GM18858 (cell line): ENCODE results near the gene BSG.

ENCODE experiments used
- ATAC-seq: cut with Tn5 transposase; IDR thresholded peaks from one replicate; pipeline ENCODE4 v1.9.1; 2021; ENCODE audit not compliant: unreplicated experiment

Gene BSG

DNA sequence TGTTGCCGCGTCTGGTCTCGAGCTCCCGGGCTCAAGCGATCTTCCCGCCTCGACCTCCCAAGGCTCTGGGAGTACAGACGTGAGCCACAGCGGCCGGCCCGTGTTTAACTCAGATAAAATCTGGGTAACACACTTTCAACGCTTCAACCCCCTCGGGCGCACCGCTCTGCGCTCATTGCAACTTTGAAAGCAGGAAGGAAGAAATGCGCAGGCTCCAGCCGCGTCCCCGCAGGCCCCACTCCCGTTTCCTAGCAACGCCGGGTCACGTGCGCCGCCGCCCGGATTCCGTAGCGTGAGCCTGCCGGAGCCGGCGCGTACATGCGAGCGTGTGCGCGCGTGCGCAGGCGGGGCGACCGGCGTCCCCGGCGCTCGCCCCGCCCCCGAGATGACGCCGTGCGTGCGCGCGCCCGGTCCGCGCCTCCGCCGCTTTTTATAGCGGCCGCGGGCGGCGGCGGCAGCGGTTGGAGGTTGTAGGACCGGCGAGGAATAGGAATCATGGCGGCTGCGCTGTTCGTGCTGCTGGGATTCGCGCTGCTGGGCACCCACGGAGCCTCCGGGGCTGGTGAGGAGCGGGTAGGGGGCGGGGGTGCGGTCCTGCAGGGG is at the start of gene BSG:
Gene BSG, plus strand, starts transcription at position 457 of the 603 bp plus-strand sequence. Its CDS starts 39 bp downstream, at position 496.
- peak; percentile 63 for ATAC-seq

DNA sequence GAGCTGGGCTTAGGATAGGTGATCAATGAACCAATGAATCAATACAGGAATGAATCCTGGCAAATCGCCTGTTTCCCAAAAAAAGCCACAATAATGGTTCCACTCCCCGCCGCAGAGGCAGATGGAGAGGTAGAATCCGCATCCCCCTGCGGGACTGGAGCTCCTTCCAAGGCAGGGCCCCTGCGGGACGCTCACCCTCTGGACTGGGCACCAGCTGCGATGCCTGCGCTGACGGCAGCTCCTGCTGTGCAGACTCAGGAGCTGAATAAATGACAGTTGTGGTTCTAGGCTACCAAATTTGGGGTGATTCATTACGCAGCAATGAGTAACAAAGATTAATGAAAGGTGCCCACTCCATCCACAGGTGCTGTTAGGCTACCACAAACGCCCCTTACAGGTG is 49.7 kb upstream of the BSG start:
- ATAC-seq: no peak

DNA sequence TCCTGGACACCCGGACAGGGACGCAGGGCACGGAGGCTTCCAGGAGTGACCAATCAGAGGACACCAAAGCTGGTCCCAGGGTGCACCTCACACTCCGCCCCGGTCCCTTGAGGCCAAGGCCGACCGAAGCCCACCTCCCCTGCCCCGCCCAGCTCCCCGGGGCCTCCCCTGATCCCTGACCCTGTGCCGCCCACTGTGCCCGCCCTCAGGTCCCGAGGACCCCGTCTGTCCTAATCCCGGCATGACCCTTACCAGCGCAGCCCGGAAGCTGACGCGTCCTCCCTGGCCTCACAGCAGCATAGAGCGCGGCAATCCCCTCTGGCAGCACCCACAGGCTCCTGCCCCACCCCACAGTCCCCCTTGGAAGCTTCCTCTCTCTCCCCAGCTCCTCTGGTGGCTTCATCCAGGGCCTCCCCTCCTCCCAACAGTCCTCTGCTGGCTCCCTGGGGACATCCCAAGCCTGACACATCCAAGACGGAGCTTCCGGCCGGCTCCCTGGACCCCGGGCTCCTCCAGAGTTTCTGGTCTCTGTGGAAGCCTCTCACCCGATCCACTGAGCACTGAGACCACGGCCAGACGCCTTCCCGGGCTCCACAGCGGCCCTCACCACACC is 48.2 kb upstream of the BSG start:
- ATAC-seq: no peak

DNA sequence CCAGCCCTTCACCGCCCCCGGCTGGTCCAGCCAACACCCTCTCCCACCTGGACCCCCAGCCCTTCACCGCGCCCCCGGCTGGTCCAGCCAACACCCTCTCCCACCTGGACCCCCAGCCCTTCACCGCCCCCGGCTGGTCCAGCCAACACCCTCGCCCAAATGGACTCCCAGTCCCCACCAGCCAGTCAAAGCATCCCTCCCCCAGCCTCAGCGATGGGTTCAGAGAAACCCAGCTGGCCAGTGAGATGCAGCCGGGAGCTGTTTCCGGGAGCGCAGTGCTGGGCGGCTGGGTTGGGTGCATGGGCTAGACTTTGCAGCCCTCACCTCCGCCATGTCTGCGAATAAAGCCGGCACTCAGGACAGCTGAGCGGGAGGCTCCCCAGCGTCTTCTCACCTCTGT is 47.4 kb upstream of the BSG start:
- no peak for ATAC-seq

DNA sequence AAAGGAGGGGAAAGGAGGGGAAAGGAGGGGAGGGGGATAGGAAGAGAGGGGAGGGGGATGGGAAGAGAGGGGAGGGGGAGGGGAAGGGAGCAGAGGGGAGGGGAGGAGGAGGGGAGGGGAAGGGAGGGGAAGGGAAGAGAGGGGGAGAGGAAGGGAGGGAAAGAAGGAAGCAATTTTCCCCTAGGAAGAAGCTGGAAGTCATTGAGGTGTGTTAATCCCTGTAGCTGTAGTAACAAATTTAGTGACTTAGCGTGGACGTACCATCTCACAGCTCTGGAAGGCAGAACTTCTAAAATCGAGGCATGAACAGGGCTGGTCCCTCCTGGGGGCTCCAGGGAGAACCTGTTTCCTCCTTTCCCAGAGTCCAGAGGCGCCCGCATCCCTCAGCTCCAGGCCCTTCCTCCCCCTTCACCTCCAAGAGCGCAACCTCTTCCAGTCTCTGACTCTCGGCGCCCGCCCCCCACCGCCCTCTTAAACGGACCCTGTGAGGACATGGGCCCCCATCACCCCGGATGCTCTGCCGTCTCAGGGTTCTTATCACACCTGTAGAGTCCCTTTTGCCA is 46.5 kb upstream of the BSG start:
- no peak for ATAC-seq

DNA sequence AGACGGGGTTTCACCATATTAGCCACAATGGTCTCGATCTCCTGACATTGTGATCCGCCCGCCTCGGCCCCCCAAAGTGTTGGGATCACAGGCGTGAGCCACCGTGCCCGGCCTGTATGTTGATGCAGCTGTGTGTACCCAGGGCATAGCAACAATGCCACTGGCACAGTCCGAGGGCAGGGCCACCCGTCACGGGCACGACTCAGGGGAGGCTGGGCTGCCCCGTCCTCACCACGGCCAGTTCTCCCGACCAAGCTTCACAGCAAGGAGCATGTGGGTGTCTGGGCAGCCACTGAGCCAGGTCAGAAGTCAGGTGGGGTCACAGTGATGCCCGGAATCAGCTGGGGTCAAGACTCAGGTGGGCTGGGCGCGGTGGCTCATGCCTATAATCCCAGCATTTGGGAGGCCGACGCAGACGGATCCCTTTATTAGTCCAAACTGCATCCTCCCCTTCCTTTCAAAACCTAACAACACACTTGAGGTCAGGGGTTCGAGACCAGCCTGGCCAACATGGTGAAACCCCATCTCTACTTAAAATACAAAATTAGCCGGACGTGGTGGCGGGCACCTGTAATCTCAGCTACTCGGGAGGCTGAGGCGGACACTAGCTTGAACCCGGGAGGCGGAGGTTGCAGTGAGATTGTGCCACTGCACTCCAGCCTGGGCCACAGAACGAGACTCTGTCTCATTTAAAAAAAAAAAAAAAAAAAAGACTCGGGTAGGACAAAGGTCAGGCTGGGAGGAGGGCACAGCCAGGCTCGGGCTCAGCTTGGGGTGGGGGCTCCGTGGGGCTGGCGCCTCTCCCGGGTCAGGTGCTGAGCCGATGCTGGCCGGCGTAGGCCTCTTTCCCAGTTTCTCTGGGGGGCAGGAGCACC is 42.0 kb upstream of the BSG start:
- ATAC-seq: no peak

GRCh38 chr19:531009-531752 is 41.2 kb upstream of the BSG start:
- ATAC-seq: peak; percentile 58

GRCh38 chr19:531753-532560 is 40.4 kb upstream of the BSG start, which contains the start of gene CDC34:
Gene CDC34 (plus strand): TSS chr19:531760. CDS start chr19:531932, 172 bp downstream.
- peak; percentile 11 for ATAC-seq

GRCh38 chr19:532561-533363 is 39.6 kb upstream of the BSG start:
- no peak for ATAC-seq

GRCh38 chr19:533364-534058 is 38.9 kb upstream of the BSG start:
- ATAC-seq: no peak

DNA sequence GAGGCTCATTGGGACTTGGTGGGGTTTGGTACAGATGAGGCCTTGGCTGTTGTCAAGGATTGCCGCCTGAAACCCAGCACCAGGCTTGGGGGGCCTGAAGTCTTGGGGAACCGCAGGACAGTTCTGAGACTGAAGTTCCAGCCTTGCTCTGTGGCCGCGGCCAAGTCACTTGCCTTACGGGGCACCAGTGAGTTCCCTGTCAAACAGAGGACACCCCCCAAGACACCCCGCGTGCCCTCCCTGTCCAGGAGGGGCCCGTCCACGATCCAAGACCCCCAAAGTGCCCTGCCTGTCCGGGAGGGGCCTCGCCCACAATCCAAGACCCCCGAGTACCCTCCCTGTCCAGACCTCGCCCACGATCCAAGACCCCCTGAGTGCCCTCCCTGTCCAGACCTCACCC is 38.3 kb upstream of the BSG start:
- no peak for ATAC-seq

DNA sequence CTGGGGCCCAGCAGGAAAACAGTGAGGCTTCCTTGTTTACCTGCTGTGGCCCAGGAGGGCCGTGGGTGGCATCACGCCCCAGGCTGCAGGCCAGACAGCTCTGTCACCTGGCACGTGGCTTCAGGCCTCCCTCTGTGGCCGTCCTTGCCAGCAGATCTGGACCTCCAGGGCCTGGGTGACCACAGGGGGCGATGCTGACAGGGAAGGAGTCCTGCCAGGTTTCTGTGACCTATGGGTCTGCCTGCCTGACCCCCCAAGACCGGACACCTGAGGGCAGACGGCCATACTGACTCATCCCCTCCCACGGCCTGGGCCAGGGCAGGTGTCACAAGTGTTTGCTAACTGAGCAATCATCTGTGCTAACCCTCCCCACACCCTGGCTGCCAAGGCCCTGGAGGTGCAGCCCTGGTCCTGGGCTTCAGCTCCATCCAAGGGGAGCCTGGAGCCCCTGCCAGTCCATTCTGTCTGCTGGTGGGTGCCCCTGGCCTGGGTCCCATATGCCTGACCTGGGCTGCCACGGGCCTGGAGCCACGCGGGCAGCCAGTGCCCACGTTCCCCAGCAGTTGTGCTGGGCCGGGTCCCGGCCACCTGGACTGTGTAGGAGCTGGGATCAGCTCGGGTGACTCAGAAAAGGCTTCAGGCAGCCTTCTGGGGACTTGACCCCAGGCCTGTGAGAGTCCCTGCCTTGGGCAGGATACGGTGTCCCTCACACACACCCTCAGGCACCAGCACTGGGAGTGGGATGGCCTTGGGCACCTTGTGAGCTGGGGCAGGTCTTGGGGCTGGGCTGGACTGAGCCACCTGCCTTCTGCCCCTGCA is 37.2 kb upstream of the BSG start:
- ATAC-seq: no peak

DNA sequence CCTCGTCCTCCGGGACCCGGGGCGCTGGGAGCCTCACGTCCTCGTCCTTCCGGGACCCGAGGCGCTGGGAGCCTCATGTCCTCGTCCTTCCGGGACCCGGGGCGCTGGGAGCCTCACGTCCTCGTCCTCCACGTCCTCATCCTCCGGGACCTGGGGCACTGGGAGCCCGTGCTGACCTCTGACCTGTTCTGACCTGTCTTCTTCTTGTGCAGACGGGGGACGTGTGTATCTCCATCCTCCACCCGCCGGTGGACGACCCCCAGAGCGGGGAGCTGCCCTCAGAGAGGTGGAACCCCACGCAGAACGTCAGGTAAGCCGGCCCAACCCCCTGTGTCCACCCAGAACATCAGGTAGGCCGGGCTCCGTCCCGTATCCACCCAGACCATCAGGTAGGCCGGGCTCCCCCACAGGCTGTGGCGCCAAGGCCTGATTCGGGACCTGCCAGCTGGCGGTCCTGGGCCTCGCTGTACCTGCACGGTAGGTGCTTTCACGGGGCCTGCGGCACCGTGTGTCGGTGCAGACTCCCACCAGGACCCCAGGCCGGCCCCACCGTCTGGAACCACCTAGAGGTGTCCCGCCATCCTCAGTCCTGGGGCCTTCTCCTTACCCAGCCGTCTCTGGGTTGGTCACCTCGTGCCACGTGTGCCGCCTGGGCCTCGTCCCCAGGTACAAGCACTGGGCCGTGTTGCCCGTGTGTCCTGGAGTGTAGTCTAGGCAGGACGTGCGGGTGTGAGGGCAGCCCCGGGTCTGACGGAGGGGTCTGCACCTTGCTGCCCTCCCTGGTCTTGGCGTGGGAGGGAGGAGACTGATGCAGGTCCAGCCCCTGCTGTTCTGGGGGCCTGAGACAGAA is 36.1 kb upstream of the BSG start:
- ATAC-seq: no peak

DNA sequence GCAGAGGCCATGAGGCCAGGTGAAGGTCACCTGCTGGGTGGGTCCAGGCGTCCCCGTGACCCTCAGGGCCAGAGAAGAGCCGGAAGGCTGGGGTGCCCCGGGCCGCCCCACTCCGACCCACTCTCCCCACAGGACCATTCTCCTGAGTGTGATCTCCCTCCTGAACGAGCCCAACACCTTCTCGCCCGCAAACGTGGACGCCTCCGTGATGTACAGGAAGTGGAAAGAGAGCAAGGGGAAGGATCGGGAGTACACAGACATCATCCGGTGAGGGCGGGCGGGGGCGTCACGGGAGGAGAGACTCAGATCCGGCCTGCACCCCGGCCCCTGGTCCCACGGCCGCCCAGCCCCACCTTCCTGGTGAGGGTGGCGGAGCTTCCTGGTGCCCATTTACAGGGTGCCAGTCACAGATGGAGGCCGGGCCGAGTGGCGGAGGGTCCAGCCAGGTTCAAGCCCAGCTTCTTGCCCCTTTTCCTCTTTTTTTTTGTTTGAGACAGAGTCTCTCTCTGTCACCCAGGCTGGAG is 35.5 kb upstream of the BSG start:
- ATAC-seq: no peak

DNA sequence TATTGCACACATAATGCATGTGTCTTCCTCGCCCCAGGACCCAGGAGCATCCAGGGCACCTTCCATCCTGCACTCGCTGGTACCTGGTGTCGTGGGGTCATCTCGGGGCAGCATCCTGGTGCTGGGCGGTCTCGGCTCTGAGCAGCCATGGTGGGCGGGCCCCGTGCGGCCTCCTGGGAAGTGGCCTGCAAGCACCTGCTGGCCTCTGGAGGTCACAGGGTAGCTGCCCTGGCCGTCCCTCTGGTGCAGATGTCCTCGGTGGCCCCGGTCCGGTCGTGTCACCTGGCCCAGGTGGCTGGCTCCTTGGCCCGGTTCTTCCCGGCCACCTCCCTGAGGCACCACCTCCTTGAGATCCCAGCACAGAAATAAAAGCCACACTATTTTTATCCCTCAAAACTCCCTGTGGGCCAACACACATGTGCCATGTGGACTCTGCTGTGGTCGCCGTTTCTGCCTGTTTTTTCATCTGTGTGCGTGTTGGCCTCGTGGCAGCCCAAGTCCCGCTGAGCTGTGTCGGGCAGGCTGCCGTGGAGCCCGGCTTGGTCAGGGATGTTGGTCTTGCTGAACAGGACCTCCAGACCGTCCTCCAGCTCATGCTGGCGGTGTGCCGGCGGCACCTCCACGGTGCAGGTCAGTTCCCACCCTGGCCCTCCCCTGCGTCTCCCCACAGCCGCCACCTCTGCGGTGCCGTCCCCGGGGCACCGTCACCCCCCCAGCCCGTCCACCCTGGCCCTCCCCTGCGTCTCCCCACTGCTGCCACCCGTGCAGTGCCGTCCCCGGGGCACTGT is 33.6 kb upstream of the BSG start:
- ATAC-seq: no peak
